HG03442 (cell line): Measurements from ENCODE around the gene OGDHL.
"Not testable (repeated sequence)": the region's sequence is repeated elsewhere in the genome, so short reads cannot be mapped to it uniquely, and the experiment has no call there.

Experiments
- ATAC-seq: cut with Tn5 transposase; IDR thresholded peaks from one replicate; pipeline ENCODE4 v1.9.1; 2021; ENCODE audit warnings: mild to moderate bottlenecking, moderate library complexity; ENCODE audit not compliant: unreplicated experiment

OGDHL gene

GRCh38 chr10:49761789-49762565 lies at the start of gene OGDHL:
OGDHL (minus strand) TSS chr10:49762323; CDS start chr10:49758592, 3,731 bp downstream.
- peak; percentile 77 for ATAC-seq

GRCh38 chr10:49803988-49804387 lies 41.9 kb upstream of the OGDHL start:
- no peak for ATAC-seq

- ATAC-seq, result no peak
Measured at GRCh38 chr10:49798275-49798674, 36.2 kb upstream of the OGDHL start.

- no peak for ATAC-seq
Measured at GRCh38 chr10:49791100-49791499, 29.0 kb upstream of the OGDHL start.

GRCh38 chr10:49784681-49785080 lies 22.6 kb upstream of the OGDHL start:
- no peak for ATAC-seq

GRCh38 chr10:49783645-49784044 lies 21.5 kb upstream of the OGDHL start:
- ATAC-seq, result no peak

- no peak for ATAC-seq
Measured at GRCh38 chr10:49781247-49781646, 19.1 kb upstream of the OGDHL start.

- ATAC-seq, result no peak
Measured at GRCh38 chr10:49778197-49778596, 16.1 kb upstream of the OGDHL start.

- no peak for ATAC-seq
Measured at GRCh38 chr10:49776851-49777250, 14.7 kb upstream of the OGDHL start.

GRCh38 chr10:49775014-49775413 lies 12.9 kb upstream of the OGDHL start:
- no peak for ATAC-seq

GRCh38 chr10:49772944-49773343 lies 10.8 kb upstream of the OGDHL start:
- not testable (repeated sequence) for ATAC-seq

- not testable (repeated sequence) for ATAC-seq
Measured at GRCh38 chr10:49771046-49771445, 8.9 kb upstream of the OGDHL start.

GRCh38 chr10:49769692-49770091 lies 7.6 kb upstream of the OGDHL start:
- no peak for ATAC-seq

- ATAC-seq, result no peak
Measured at GRCh38 chr10:49768731-49769130, 6.6 kb upstream of the OGDHL start.

GRCh38 chr10:49768329-49768728 lies 6.2 kb upstream of the OGDHL start:
- ATAC-seq, result no peak

- ATAC-seq, result no peak
Measured at GRCh38 chr10:49767752-49768151, 5.6 kb upstream of the OGDHL start.

- ATAC-seq, result no peak
Measured at GRCh38 chr10:49766484-49766883, 4.4 kb upstream of the OGDHL start.

- ATAC-seq, result no peak
Measured at GRCh38 chr10:49762566-49762877, 399 bp upstream of the OGDHL start.

GRCh38 chr10:49761201-49761788 lies 828 bp downstream of the OGDHL start:
- ATAC-seq, result no peak

GRCh38 chr10:49760789-49761188 lies 1.3 kb downstream of the OGDHL start:
- no peak for ATAC-seq

- no peak for ATAC-seq
Measured at GRCh38 chr10:49759787-49760551, 2.2 kb downstream of the OGDHL start.
